DMS79 treated with DMSO at 0.1 percent for 48 hours (cell line): ENCODE results near the gene TNFRSF13B.
"Not testable (repeated sequence)": the region's sequence is repeated elsewhere in the genome, so short reads cannot be mapped to it uniquely, and the experiment has no call there.

ENCODE experiments used
- DNase-seq: peaks from one replicate; lab custom pipeline; 2025; lab: John Stamatoyannopoulos, UW

Gene TNFRSF13B

DNA sequence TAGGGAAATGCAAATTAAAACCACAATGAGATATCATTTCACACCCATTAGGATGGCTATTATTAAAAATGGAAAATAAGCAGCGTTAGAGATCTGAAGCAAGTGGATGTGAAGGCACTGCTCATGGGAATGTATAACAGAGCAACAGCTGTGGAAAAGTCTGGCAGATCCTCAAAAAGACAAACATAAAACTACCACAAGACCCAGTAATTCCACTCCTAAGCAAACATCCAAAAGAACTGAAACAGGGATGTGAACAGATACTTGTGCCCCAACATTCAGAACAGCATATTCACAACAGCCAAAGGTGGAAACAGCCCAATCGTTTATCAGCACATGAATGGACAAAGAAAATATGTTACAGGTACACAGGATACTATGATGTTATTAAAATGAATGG lies 10.9 kb downstream of the TNFRSF13B start:
- DNase-seq: not testable (repeated sequence)

GRCh38 chr17:16955011-16955410 lies 16.9 kb downstream of the TNFRSF13B start:
- not testable (repeated sequence) for DNase-seq

- DNase-seq: no peak
These were observed 17.4 kb downstream of the TNFRSF13B start for GRCh38 chr17:16954521-16954920.

- no peak for DNase-seq
These were observed 18.1 kb downstream of the TNFRSF13B start for GRCh38 chr17:16953841-16954240.

GRCh38 chr17:16953347-16953746 lies 18.6 kb downstream of the TNFRSF13B start:
- DNase-seq: no peak

GRCh38 chr17:16952401-16952800 lies 19.5 kb downstream of the TNFRSF13B start:
- no peak for DNase-seq

DNA sequence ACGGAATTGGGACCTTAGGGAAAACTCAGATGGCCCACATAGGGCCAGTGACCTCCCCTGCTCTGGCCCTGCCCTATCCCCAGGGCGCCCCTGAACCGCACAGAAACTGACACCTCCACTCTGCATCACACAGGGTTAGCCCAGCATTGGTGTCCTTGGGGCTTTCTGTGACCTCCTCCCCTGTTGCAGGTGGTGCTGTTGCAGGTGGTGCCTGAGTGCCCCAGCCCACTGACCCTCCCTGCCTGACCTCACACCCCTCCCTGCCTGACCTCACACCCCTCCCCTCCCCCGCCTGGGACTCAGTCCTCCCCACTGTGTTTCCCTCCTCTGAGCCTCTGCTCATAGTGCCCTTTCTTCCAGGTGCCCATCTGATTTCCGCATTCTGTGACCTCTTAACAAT lies 21.4 kb downstream of the TNFRSF13B start:
- DNase-seq: no peak

- no peak for DNase-seq
These were observed 23.1 kb downstream of the TNFRSF13B start for GRCh38 chr17:16948587-16949376.

DNA sequence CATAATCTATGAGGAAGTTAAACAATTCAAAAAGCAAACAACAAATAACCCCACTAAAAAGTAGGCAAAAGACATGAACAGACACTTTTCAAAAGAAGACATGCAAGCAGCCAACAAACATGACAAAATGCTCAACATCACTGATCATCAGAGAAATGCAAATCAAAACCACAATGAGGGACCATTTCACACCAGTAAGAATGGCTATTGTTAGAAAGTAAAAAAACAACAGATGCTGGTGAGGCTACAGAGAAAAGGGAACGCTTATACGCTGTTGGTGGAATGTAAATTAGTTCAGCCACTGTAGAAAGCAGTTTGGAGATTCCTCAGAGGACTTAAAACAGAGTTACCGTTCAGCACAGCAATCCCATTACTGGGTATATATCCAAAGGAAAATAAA lies 24.4 kb downstream of the TNFRSF13B start:
- no peak for DNase-seq

DNA sequence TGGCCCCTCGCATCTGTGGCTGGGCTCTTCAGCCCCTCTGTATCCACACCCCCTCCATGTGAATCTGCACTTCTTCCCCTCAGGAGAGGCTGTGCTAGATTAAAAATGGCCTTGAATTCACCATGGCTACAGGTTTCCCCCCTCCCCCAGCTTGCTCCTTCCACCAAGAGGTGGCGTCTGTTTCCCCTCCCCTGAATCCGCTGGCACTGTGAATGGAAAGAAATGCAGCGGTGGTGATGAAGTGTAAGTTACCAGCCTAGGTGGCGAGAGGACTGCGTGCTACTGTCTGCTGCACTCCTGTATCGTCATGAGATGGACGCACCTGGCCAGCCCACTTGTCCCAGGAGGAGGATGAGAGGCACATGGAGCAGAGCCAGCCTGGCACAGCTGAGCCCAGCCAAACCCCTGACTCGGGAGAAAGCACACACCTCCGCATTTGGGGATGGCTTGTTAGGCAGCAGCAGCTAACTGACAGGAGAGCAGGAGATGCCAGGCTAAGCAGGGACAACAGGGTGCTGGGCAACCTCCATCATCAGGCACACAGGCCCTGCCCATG lies 26.2 kb downstream of the TNFRSF13B start:
- DNase-seq: no peak

DNA sequence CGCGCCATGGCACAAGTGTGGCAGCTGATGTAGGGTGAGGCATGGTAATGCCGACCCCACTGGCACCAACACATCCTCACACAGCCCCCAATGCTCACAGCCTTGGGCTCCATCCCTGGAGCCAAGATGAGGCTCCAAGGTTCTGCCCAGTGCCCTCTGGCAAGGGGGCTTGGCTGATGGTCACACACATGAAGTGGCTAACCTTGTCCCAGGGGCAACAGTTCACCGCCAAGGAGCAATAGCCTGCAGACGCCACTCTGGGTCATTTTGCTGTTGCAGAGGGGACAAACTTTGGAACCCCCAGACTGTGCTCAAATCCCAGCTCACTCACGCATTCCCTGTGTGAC lies 26.8 kb downstream of the TNFRSF13B start:
- no peak for DNase-seq

GRCh38 chr17:16944334-16945135 lies 27.4 kb downstream of the TNFRSF13B start:
- no peak for DNase-seq

DNA sequence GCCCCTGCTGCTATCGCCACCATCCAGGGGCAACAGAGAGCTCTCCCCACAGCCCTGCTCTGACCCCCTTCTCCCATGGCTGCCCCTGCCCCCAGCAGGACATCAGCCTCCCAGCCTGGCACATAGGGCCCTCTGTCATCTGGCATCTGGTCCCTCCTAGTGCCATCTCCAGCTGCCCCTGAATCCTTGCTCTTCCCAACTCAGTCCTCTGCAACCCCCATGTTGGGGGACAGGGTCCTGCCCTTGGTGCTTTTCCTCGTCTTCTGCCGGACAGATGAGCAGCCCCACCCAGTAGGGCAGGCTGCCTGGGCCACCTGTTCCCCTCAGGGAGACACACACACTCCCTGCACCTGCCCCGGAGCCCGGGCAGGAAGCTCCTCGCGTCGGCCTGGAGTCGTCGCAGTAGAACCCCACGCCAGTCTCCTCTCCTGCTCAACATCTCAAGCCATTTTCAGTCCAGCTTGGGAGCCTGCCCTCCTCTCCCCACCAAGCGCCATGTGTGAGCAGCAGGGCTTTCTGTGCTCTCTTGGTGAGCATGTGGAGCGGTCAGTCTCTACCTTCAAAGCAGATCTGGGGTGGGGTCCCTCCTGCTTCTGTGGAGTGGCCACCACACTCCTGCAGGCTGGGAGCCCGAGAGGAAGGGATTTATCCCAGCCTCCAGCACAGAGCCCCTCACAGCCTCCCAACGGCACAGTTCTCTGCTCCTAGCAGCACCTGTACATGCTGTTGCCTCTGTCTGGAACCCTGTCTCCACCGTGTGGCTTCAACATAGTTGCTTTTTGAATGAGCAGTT lies 28.2 kb downstream of the TNFRSF13B start:
- no peak for DNase-seq

DNA sequence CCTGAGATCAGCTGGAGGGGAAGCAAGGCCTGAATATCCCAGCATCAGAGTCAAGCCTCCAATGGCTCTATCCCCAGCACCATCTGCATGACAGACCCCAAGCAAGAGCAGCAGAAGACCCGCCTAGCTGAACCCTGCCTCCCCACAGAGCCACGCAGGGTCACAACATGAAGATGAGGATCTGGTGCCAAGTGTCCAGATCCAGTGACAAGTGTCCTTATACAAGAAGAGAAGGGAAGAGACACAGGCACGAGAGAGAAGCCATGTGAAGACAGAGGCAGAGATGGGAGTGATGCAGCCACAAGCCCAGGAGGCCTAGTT lies 28.9 kb downstream of the TNFRSF13B start:
- DNase-seq: no peak

DNA sequence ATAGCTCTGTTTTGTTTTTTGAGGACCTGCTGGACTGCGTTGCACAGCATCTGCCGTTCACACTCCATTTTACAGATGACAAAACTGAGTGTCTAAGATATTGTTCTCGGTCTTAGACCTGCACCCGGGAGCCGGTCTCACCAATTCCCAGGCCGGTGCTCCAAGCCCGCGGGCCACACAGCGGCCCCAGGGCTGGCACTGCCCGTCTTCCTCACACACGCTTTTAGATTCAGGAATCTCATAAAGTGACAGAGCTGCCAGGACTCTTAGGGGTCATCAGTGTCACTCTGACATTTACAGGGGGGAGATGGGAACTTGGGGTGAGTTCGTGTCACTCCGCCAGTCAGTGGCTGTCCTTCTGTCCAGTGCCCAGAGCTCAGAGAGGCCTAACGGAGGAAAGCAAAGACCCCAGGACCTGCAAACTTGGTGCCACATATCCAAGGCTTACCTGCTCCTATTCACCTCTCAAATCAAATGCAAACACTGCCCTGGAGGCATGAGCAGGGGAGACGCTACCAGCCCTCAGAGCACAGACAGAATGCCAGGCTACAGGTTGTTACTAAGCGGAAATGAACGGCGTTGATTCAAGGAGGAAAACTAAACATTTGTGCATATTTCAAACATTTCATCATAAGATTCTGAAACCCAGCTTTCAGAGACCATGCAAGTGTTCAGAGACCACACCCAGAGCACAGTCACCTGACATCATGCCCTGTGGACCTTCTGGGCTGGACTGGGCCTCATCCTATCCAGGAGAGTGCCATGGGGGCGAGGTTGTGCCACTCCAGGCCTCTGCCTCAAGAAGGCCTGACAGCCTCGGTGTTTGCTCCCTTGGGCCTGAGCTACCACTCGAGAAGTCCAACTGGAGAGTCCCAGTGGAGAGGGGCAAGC lies 29.5 kb downstream of the TNFRSF13B start:
- no peak for DNase-seq

- no peak for DNase-seq
These were observed 30.6 kb downstream of the TNFRSF13B start for GRCh38 chr17:16941072-16942036.

DNA sequence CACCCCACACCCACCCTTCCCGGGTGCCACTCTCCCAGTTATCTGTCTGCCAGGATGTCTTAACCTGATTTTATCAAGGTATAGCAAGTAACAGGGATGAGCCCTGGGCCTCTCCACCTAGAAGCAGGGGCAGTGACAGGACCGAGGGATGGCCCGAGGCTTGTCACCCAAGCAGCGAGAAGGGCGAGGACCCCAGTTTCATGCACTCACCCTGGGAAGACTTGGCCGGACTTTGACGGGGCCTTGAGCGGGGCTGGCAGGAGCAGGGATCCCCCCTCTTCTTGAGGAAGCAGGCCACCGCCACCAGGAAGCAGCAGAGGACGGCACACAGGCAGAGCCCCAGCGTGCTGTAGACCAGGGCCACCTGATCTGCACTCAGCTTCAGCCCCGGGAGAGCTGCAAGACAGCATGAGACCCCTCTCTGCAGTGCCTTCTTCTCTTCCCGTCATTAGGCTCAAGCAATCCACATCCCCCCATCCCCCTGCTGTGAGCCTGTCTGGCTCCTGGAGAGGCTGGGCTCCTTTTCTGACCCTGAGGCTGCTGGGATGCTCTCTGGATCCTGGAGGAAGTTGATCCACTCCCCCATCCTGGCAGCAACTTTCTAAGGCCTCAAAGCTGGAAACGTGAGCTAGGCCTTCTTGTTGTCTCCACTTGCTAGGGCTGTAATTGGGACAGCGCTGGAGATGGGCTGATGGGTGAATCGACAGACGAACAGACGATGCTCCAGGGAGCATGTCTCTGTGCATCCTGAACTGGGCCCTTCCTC lies 31.6 kb downstream of the TNFRSF13B start:
- DNase-seq: no peak

DNA sequence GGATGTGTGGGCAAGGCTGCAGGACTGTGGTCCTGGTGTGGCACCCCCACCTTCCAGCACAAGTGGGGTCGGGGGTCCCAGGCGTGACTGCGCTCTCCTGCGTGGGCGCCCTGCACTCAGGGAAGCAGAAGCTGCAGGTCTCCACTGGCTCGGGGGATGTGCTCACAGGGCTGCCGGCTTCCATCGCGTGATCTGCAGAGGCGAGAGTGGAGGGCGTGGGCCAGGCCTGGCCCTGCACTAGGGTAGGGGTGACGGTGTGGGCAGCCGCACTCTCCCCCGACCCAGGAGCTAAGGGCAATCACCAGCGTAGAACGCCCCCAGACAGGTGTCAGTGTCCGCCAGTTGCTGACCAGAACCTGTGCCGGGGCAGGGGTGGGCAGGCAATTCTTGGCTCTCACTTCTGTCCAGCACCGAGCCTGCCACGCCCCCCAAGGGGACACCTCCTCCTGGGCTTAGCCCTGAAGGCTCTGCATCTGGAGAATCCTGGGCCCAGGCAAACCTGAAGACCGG lies 32.3 kb downstream of the TNFRSF13B start:
- DNase-seq: no peak

- no peak for DNase-seq
These were observed 32.7 kb downstream of the TNFRSF13B start for GRCh38 chr17:16939208-16939576.
